GM12878 (cell line): Measurements from ENCODE around the gene WNT3A. TPM values are rescaled to one million over a fixed set of nuclear protein-coding genes. Genes with fewer than 3 reads are reported as not detected.
A peak's percentile ranks its signal among the peaks of the same experiment; 100 is the strongest.

Experiments
- ATAC-seq: fragments of 200-7000 bp; cut with Tn5 transposase; 3 replicates; pipeline ENCODE4 v1.9.1; 2020; ENCODE audit warnings: mild to moderate bottlenecking, moderate library complexity
- BruUV-seq: library from RNA; stranded (reverse); fragments of 400-500 nt; replicated peaks from 2 replicates; lab custom pipeline; 2021; lab: Mats Ljungman, UMichigan
- CTCF ChIA-PET: fragments of 300-600 bp; sonication (Branson Sonifier 250); formaldehyde crosslinking; extraction: SDS; loops from one replicate; lab custom pipeline; 2021; ENCODE audit warnings: inconsistent platforms; lab: Yijun Ruan, JAX
- POLR2A ChIA-PET: fragments of 350-600 bp; formaldehyde crosslinking; extraction: SDS; loops from one replicate; lab custom pipeline; 2021; ENCODE audit warnings: inconsistent platforms; lab: Charles Lee
- RAD21 ChIA-PET: fragments of 300-600 bp; sonication (Branson Sonifier 250); formaldehyde crosslinking; loops from one replicate; lab custom pipeline; 2023; ENCODE audit warnings: antibody characterized with exemption; ENCODE audit not compliant: unreplicated experiment; lab: Charles Lee
- SMC1A ChIA-PET: fragments of 300-600 bp; sonication (Branson Sonifier 250); formaldehyde crosslinking; loops from one replicate; lab custom pipeline; 2023; ENCODE audit not compliant: unreplicated experiment, uncharacterized antibody; lab: Charles Lee
- DNase-seq: peaks from one replicate; pipeline ENCODE4 v3.0.0-alpha.2; 2011; ENCODE audit warnings: low read depth, low spot score
- FAIRE-seq: peaks from 3 replicates; lab custom pipeline; 2011; peaks lifted over from hg19 to GRCh38; lab: Jason Lieb, UNC
- H2AFZ ChIP-seq: 2 replicates; pipeline ENCODE4 v1.6.0; 2011; ENCODE audit warnings: low read depth, low read length, control low read depth; ENCODE audit not compliant: control insufficient read depth
- H3K27ac ChIP-seq: 2 replicates; pipeline ENCODE4 v1.5.1; 2011; ENCODE audit warnings: control low read depth; ENCODE audit not compliant: control insufficient read depth, insufficient read depth
- H3K27me3 ChIP-seq, 2 experiments: replicated peaks in 1 of 2; 2 replicates each; pipeline versions ENCODE4 v1.6.0 to v1.6.1; 2011; ENCODE audit warnings: low read length in 1 of 2; ENCODE audit not compliant: control insufficient read depth in 2 of 2, insufficient read depth in 2 of 2
- H3K36me3 ChIP-seq, 2 experiments: 2 replicates each; pipeline ENCODE4 v1.5.1; 2011; ENCODE audit warnings: low read length in 1 of 2; ENCODE audit not compliant: control insufficient read depth in 2 of 2, insufficient read depth in 2 of 2
- H3K4me1 ChIP-seq: 2 replicates; pipeline ENCODE4 v1.6.1; 2011; ENCODE audit warnings: mild to moderate bottlenecking, low read length, moderate library complexity, mixed read lengths; ENCODE audit not compliant: control insufficient read depth, insufficient read depth
- H3K4me2 ChIP-seq: 2 replicates; pipeline ENCODE4 v1.6.0; 2011; ENCODE audit warnings: control low read depth; ENCODE audit not compliant: control insufficient read depth, insufficient read depth
- H3K4me3 ChIP-seq: fragments of 200-600 bp; sonication (generic); 2 replicates; pipeline ENCODE4 v1.5.1; 2016
- H3K79me2 ChIP-seq: 2 replicates; pipeline ENCODE4 v1.6.0; 2011; ENCODE audit warnings: low read length; ENCODE audit not compliant: control insufficient read depth, insufficient read depth
- H3K9ac ChIP-seq: 2 replicates; pipeline ENCODE4 v1.8.0; 2011; ENCODE audit warnings: low read length, control low read depth, mixed read lengths; ENCODE audit not compliant: control insufficient read depth, insufficient read depth
- H3K9me3 ChIP-seq: replicated peaks from 3 replicates; pipeline ENCODE4 v1.5.1; 2011; ENCODE audit warnings: mild to moderate bottlenecking, low read length; ENCODE audit not compliant: control insufficient read depth, insufficient read depth
- H4K20me1 ChIP-seq: 2 replicates; pipeline ENCODE4 v1.6.0; 2011; ENCODE audit not compliant: control insufficient read depth, insufficient read depth
- BACH1 ChIP-seq: fragments of 450-650 bp; IDR thresholded peaks from 2 replicates; pipeline ENCODE4 v1.6.1; 2017; ENCODE audit warnings: mild to moderate bottlenecking, borderline replicate concordance
- BCL3 ChIP-seq: IDR thresholded peaks from 2 replicates; pipeline ENCODE4 v1.6.1; 2011; ENCODE audit warnings: borderline replicate concordance, low read depth, mild to moderate bottlenecking, moderate library complexity, low read length; ENCODE audit not compliant: insufficient read depth, poor library complexity, severe bottlenecking
- POLR2AphosphoS2 ChIP-seq: IDR thresholded peaks from 2 replicates; pipeline ENCODE4 v1.6.1; 2011; ENCODE audit warnings: low read depth, mild to moderate bottlenecking, low read length, improper control_type of control experiment, moderate library complexity
- RAD51 ChIP-seq: fragments of 450-650 bp; IDR thresholded peaks from 2 replicates; pipeline ENCODE4 v1.6.1; 2016; ENCODE audit warnings: moderate library complexity, mild to moderate bottlenecking, inconsistent platforms
- ZNF24 ChIP-seq: fragments of 450-650 bp; IDR thresholded peaks from 2 replicates; pipeline ENCODE4 v1.6.1; 2017; ENCODE audit warnings: antibody characterized with exemption, mild to moderate bottlenecking
- WGBS: methylation state at CpG from one replicate; pipeline ENCODE4 v1.1.6; 2016; ENCODE audit warnings: low lambda C conversion rate; ENCODE audit not compliant: insufficient replicate concordance, insufficient coverage; ENCODE audit errors: missing lambda C conversion rate; 5-methylcytosine and 5-hydroxymethylcytosine counted together
- in situ Hi-C: fragments of 300-500 bp; cut with MboI; formaldehyde crosslinking; loops from 9 replicates; pipeline ENCODE4 v1.14.3; 2018; ENCODE audit warnings: mixed read lengths
- intact Hi-C: fragments of 100-400 bp; cut with micrococcal nuclease; formaldehyde crosslinking; loops from one replicate; pipeline ENCODE4 v1.14.2; 2022; ENCODE audit not compliant: unreplicated experiment
- polyA plus RNA-seq, 11 experiments: library from polyadenylated mRNA; depleted of rRNA in 4 of 11; unstranded in 6 of 11; stranded (reverse) in 5 of 11; fragments of >200 nt; fragmentation: Nextera tagmentation in 4 of 11; fragmentation: Illumina TruSeq in 1 of 11; extraction: Ambion mirVana in 4 of 11; extraction: Trizol in 1 of 11; gene quantifications; 1 replicate in 1 of 11; 2 replicates in 10 of 11; pipeline versions ENCODE4 v1.2.1 to v1.2.3, GENCODE V29; 2011 to 2016; ENCODE audit warnings: inconsistent platforms in 2 of 11, missing spikeins in 2 of 11, low read depth in 1 of 11
- total RNA-seq, 4 experiments: library from RNA; depleted of rRNA in 3 of 4; stranded (reverse); fragments of >200 nt in 3 of 4; fragmentation: Illumina TruSeq in 1 of 4; extraction: Trizol in 1 of 4; gene quantifications; 2 replicates each; pipeline versions ENCODE4 v1.2.1 to v1.2.3, GENCODE V29; 2013 to 2021

WNT3A gene
- total and polyA plus RNA-seq, 10 of the 15 experiments (the other 5 are each of a cell fraction or from before 2014, with no cell fraction given), result 0.16 TPM; not detected in 9

GRCh38 chr1:228099331-228099732 is 92.5 kb downstream of the WNT3A start:
- Histone ChIP-seq H3K4me3 (no peak overlapping the region), H4K20me1 (peaks cover 25% of the 10 kb centered on the region), H3K9ac (no peak overlapping the region), H3K27ac (no peak overlapping the region), H3K4me1 (peaks cover 6% of the 10 kb centered on the region), H3K79me2 (peaks cover 43% of the 10 kb centered on the region), H2AFZ (no peak overlapping the region), H3K9me3 (peaks cover 4% of the 10 kb centered on the region; the same call in 2 of the 3 replicates), H3K36me3 (peaks cover 6 to 40% of the 10 kb centered on the region in 2 experiments; a peak in 3 of 4 replicates), H3K4me2 (no peak overlapping the region), H3K27me3 (no peaks in the 10 kb centered on the region)
- CTCF ChIA-PET, result no interaction called here
- FAIRE-seq (no peak), ATAC-seq (no peak), DNase-seq (no peak)
- intact Hi-C loops, result no loop called here
- BruUV-seq, result no TSS peak
- RAD21 ChIA-PET, result no interaction called here
- in situ Hi-C loops, result no loop called here
- 76% methylated on average over 4 of the region's 4 CpGs for WGBS
- TF ChIP-seq BACH1 (peak; percentile 22; the same call in 1 of the 2 replicates), RAD51 (no peak), ZNF24 (no peak)
- POLR2A ChIA-PET, result interaction anchor here (1.4 kb wide), 1 partner anchor 15 kb away, joined by 5 read pairs; no protein-coding TSS in a partner anchor
- SMC1A ChIA-PET, result interaction anchor here (1.0 kb wide), 1 partner anchor 12 kb away, joined by 3 read pairs; no protein-coding TSS in a partner anchor

- H4K20me1 ChIP-seq, result peaks cover 11% of the 10 kb centered on the region
Observed at GRCh38 chr1:228100822-228101613, 94.2 kb downstream of the WNT3A start.

More at GRCh38 chr1:228100822-228101613, 94.2 kb downstream of the WNT3A start:
- ATAC-seq, result no peak
- peak overlapping the region; percentile 66; the same call in 1 of the 2 replicates for H3K4me2 ChIP-seq
- 66% methylated on average over 12 of the region's 12 CpGs for WGBS
- peaks cover 26% of the 10 kb centered on the region for H3K79me2 ChIP-seq
- RAD21 ChIA-PET, result interaction anchor here (1.2 kb wide), 1 partner anchor 103 kb away, joined by 3 read pairs; no protein-coding TSS in a partner anchor
- in situ Hi-C loops (no loop called here), intact Hi-C loops (no loop called here)
- SMC1A ChIA-PET, result no interaction called here
- H3K27ac ChIP-seq, result no peak overlapping the region
- H3K9me3 ChIP-seq, result no peaks in the 10 kb centered on the region
- CTCF ChIA-PET, result interaction anchor here (0.8 to 1.0 kb wide), 2 partner anchors 17 to 101 kb away, joined by 3 to 5 read pairs; no protein-coding TSS in a partner anchor
- peaks cover 3 to 41% of the 10 kb centered on the region in 2 experiments; a peak in 3 of 4 replicates for H3K36me3 ChIP-seq
- TF ChIP-seq POLR2AphosphoS2 (peak; percentile 43; the same call in 1 of the 2 replicates), BCL3 (no peak)
- no peak overlapping the region; the same call in 1 of the 2 replicates for H3K9ac ChIP-seq
- H3K4me1 ChIP-seq, result peaks cover 10% of the 10 kb centered on the region
- FAIRE-seq, result no peak
- POLR2A ChIA-PET, result interaction anchor here (1.2 kb wide), 1 partner anchor 14 kb away, joined by 5 read pairs; no protein-coding TSS in a partner anchor
- H2AFZ ChIP-seq, result no peak overlapping the region
- peak overlapping the region; percentile 87; the same call in 1 of the 2 replicates for H3K4me3 ChIP-seq
- BruUV-seq, result TSS peak; percentile 75
- no peak for DNase-seq
- H3K27me3 ChIP-seq, result no peaks in the 10 kb centered on the region
